H1 (cell line): ENCODE results near the gene PDE8B. TPM values are rescaled to one million over a fixed set of nuclear protein-coding genes. Genes with fewer than 3 reads are reported as not detected.

Experiments used
- CTCF ChIA-PET: fragments of 300-600 bp; sonication (Branson Sonifier 250); formaldehyde crosslinking; loops from one replicate; lab custom pipeline; 2021; ENCODE audit not compliant: partially characterized antibody; lab: Charles Lee
- POLR2A ChIA-PET: fragments of 300-600 bp; sonication (Branson Sonifier 250); formaldehyde crosslinking; loops from one replicate; lab custom pipeline; 2021; ENCODE audit warnings: inconsistent platforms; ENCODE audit not compliant: partially characterized antibody; lab: Charles Lee
- DNase-seq, 2 experiments: peaks; one replicate each; pipeline versions ENCODE4 v3.0.0 to v3.0.0-alpha.2; 2010 to 2022; ENCODE audit warnings: low spot score in 2 of 2, low read depth in 1 of 2, mixed read lengths in 1 of 2
- FAIRE-seq: peaks from 2 replicates; lab custom pipeline; 2011; peaks lifted over from hg19 to GRCh38; lab: Jason Lieb, UNC
- H2AFZ ChIP-seq: 2 replicates; pipeline ENCODE4 v1.8.1; 2012; ENCODE audit warnings: low read length, inconsistent platforms
- H2AK5ac ChIP-seq: 2 replicates; pipeline ENCODE4 v1.6.1; 2013; ENCODE audit warnings: low read depth, low read length
- H2BK120ac ChIP-seq: replicated peaks from 2 replicates; pipeline ENCODE3; 2013; ENCODE audit warnings: low read depth, low read length, inconsistent platforms
- H2BK12ac ChIP-seq: 2 replicates; pipeline ENCODE4 v1.6.1; 2013; ENCODE audit warnings: low read depth, low read length
- H2BK15ac ChIP-seq: 2 replicates; pipeline ENCODE4 v1.6.1; 2013; ENCODE audit warnings: low read length
- H2BK20ac ChIP-seq: 2 replicates; pipeline ENCODE4 v1.6.1; 2013; ENCODE audit warnings: low read length
- H2BK5ac ChIP-seq: 2 replicates; pipeline ENCODE4 v1.6.1; 2013; ENCODE audit warnings: low read depth, low read length
- H3K14ac ChIP-seq: 2 replicates; pipeline ENCODE4 v1.6.1; 2013; ENCODE audit warnings: inconsistent platforms; ENCODE audit not compliant: insufficient read length
- H3K18ac ChIP-seq: 2 replicates; pipeline ENCODE4 v1.6.1; 2013; ENCODE audit warnings: low read length; ENCODE audit errors: extremely low read depth
- H3K23ac ChIP-seq: 2 replicates; pipeline ENCODE4 v1.6.1; 2013; ENCODE audit warnings: inconsistent platforms; ENCODE audit not compliant: insufficient read length
- H3K23me2 ChIP-seq: 2 replicates; pipeline ENCODE4 v1.6.1; 2013; ENCODE audit warnings: low read depth, low read length
- H3K27ac ChIP-seq: 2 replicates; pipeline ENCODE4 v1.6.1; 2011; ENCODE audit warnings: low read depth, low read length, inconsistent platforms
- H3K27me3 ChIP-seq, 4 experiments: replicated peaks in 1 of 4; 1 replicate in 1 of 4; 2 replicates in 3 of 4; pipeline versions ENCODE4 v1.6.1 to v1.8.1; 2011 to 2013; ENCODE audit warnings: low read length in 3 of 4, mild to moderate bottlenecking in 3 of 4, inconsistent platforms in 2 of 4, mixed read lengths in 2 of 4, moderate library complexity in 1 of 4; ENCODE audit not compliant: control insufficient read depth in 3 of 4, insufficient read depth in 3 of 4; ENCODE audit errors: extremely low read depth in 1 of 4
- H3K36me3 ChIP-seq, 4 experiments: 2 replicates each; pipeline versions ENCODE4 v1.6.1 to v1.8.1; 2011 to 2013; ENCODE audit warnings: mild to moderate bottlenecking in 4 of 4, low read length in 3 of 4, moderate library complexity in 2 of 4, control low read depth in 1 of 4, inconsistent platforms in 1 of 4; ENCODE audit not compliant: insufficient read depth in 4 of 4, control insufficient read depth in 2 of 4
- H3K4ac ChIP-seq: replicated peaks from 2 replicates; pipeline ENCODE3; 2013; ENCODE audit warnings: low read length, low read depth, mixed read lengths, inconsistent platforms; ENCODE audit not compliant: insufficient read length
- H3K4me1 ChIP-seq, 4 experiments: replicated peaks in 1 of 4; 1 replicate in 1 of 4; 2 replicates in 3 of 4; pipeline versions ENCODE4 v1.6.1 to v1.8.1; 2011 to 2013; ENCODE audit warnings: low read length in 3 of 4, inconsistent platforms in 2 of 4, mixed read lengths in 1 of 4; ENCODE audit not compliant: insufficient read depth in 4 of 4, control insufficient read depth in 3 of 4
- H3K4me2 ChIP-seq, 2 experiments: 2 replicates each; pipeline versions ENCODE4 v1.6.1 to v1.8.1; 2011 to 2013; ENCODE audit warnings: low read depth in 2 of 2, low read length in 2 of 2, control low read depth in 1 of 2, inconsistent platforms in 1 of 2, mild to moderate bottlenecking in 1 of 2; ENCODE audit not compliant: insufficient read depth in 1 of 2
- H3K4me3 ChIP-seq, 4 experiments: fragments of 200-600, 300-600 bp in 1 of 4; sonication (generic), shearing (Covaris generic), sonication (Bioruptor Twin) in 1 of 4; 2 replicates each; pipeline versions ENCODE4 v1.5.1 to v1.8.1; 2011 to 2016; ENCODE audit warnings: low read length in 4 of 4, low read depth in 3 of 4, control low read depth in 2 of 4, inconsistent platforms in 2 of 4, mild to moderate bottlenecking in 2 of 4, mixed read lengths in 1 of 4, moderate library complexity in 1 of 4; ENCODE audit not compliant: insufficient read depth in 2 of 4; ENCODE audit errors: extremely low read depth in 1 of 4
- H3K56ac ChIP-seq: replicated peaks from 2 replicates; pipeline ENCODE3; 2013; ENCODE audit warnings: low read depth, mild to moderate bottlenecking, mixed read lengths, low read length, inconsistent platforms; ENCODE audit not compliant: insufficient read length
- H3K79me1 ChIP-seq: 2 replicates; pipeline ENCODE4 v1.6.1; 2013; ENCODE audit warnings: low read depth, low read length, control low read depth
- H3K79me2 ChIP-seq, 2 experiments: 2 replicates each; pipeline versions ENCODE4 v1.6.1 to v1.8.1; 2012 to 2013; ENCODE audit warnings: low read length in 2 of 2, mild to moderate bottlenecking in 2 of 2, inconsistent platforms in 1 of 2; ENCODE audit not compliant: insufficient read depth in 2 of 2, control insufficient read depth in 1 of 2
- H3K9ac ChIP-seq, 4 experiments: replicated peaks in 1 of 4; 1 replicate in 1 of 4; 2 replicates in 3 of 4; pipeline versions ENCODE4 v1.6.1 to v1.8.1; 2011 to 2013; ENCODE audit warnings: low read depth in 3 of 4, low read length in 3 of 4, control low read depth in 2 of 4, mild to moderate bottlenecking in 2 of 4, moderate library complexity in 2 of 4, inconsistent platforms in 1 of 4; ENCODE audit errors: extremely low read depth in 1 of 4
- H3K9me3 ChIP-seq, 2 experiments: 2 replicates each; pipeline versions ENCODE4 v1.6.1 to v1.8.1; 2012 to 2013; ENCODE audit warnings: mild to moderate bottlenecking in 2 of 2, moderate library complexity in 2 of 2, control low read depth in 1 of 2, inconsistent platforms in 1 of 2, low read depth in 1 of 2, low read length in 1 of 2, mixed read lengths in 1 of 2; ENCODE audit not compliant: insufficient read depth in 2 of 2
- H4K20me1 ChIP-seq, 2 experiments: replicated peaks in 1 of 2; 2 replicates each; pipeline versions ENCODE3 to v1.8.1; 2011 to 2013; ENCODE audit warnings: inconsistent platforms in 2 of 2, low read length in 2 of 2, mild to moderate bottlenecking in 1 of 2; ENCODE audit not compliant: insufficient read depth in 2 of 2, control insufficient read depth in 1 of 2
- H4K5ac ChIP-seq: 2 replicates; pipeline ENCODE4 v1.6.1; 2013; ENCODE audit warnings: low read length, low read depth, mixed read lengths, inconsistent platforms; ENCODE audit not compliant: insufficient read length
- H4K8ac ChIP-seq: 2 replicates; pipeline ENCODE4 v1.8.0; 2013; ENCODE audit warnings: mild to moderate bottlenecking, moderate library complexity, low read length, inconsistent platforms; ENCODE audit not compliant: insufficient read depth; ENCODE audit errors: extremely low read depth
- H4K91ac ChIP-seq: replicated peaks from 2 replicates; pipeline ENCODE3; 2013; ENCODE audit warnings: low read length, mixed read lengths, inconsistent platforms; ENCODE audit not compliant: insufficient read length
- BCL11A ChIP-seq, 2 experiments: IDR thresholded peaks; one replicate each; pipeline ENCODE4 v1.6.1; 2011; ENCODE audit warnings: low read depth in 2 of 2, low read length in 2 of 2, mild to moderate bottlenecking in 2 of 2
- CBX8 ChIP-seq: fragments of 300-800, 300-1000 bp; sonication (generic); IDR thresholded peaks from 2 replicates; pipeline ENCODE4 v1.7.1; 2016; ENCODE audit warnings: low read depth, low read length, borderline replicate concordance
- EP300 ChIP-seq, 2 experiments: IDR thresholded peaks; 1 replicate in 1 of 2; 2 replicates in 1 of 2; pipeline ENCODE4 v1.6.1; 2011 to 2012; ENCODE audit warnings: low read depth in 2 of 2, low read length in 2 of 2, mild to moderate bottlenecking in 2 of 2, borderline replicate concordance in 1 of 2, inconsistent platforms in 1 of 2, moderate library complexity in 1 of 2
- GABPA ChIP-seq: IDR thresholded peaks from 2 replicates; pipeline ENCODE4 v1.6.1; 2011; ENCODE audit warnings: mild to moderate bottlenecking, low read length, moderate library complexity, borderline replicate concordance; ENCODE audit not compliant: insufficient read depth
- HDAC6 ChIP-seq: IDR thresholded peaks from one replicate; pipeline ENCODE4 v1.7.1; 2012; ENCODE audit warnings: low read depth, mild to moderate bottlenecking, inconsistent platforms, low read length, moderate library complexity
- KDM1A ChIP-seq: fragments of 200-600, 300-600 bp; sonication (generic); IDR thresholded peaks from 2 replicates; pipeline ENCODE4 v1.7.1; 2016; ENCODE audit warnings: mild to moderate bottlenecking, low read length, borderline replicate concordance
- KDM4A ChIP-seq: IDR thresholded peaks from one replicate; pipeline ENCODE4 v1.7.1; 2012; ENCODE audit warnings: low read depth, mild to moderate bottlenecking, moderate library complexity, low read length, inconsistent platforms; ENCODE audit not compliant: severe bottlenecking
- RAD21 ChIP-seq, 2 experiments: IDR thresholded peaks in 1 of 2; conservative IDR thresholded peaks in 1 of 2; 2 replicates each; pipeline ENCODE4 v1.6.1; 2011; ENCODE audit warnings: low read depth in 2 of 2, low read length in 2 of 2, improper control_type of control experiment in 1 of 2, inconsistent platforms in 1 of 2, mild to moderate bottlenecking in 1 of 2, moderate library complexity in 1 of 2
- RXRA ChIP-seq: IDR thresholded peaks from 2 replicates; pipeline ENCODE4 v1.6.1; 2011; ENCODE audit warnings: low read depth, mild to moderate bottlenecking, low read length, moderate library complexity; ENCODE audit not compliant: insufficient read depth
- TAF7 ChIP-seq: optimal IDR thresholded peaks from 2 replicates; pipeline ENCODE3; 2011; ENCODE audit warnings: low read depth, mild to moderate bottlenecking, inconsistent platforms, low read length, moderate library complexity, borderline replicate concordance
- WGBS, 2 experiments: shearing (Covaris generic) in 1 of 2; methylation state at CpG; one replicate each; pipeline versions ENCODE4 v1.1.6 to v1.1.7; 2013 to 2015; ENCODE audit warnings: low lambda C conversion rate in 2 of 2, mixed read lengths in 2 of 2, inconsistent platforms in 1 of 2, low coverage in 1 of 2, missing lambda C conversion rate in 1 of 2; ENCODE audit not compliant: insufficient replicate concordance in 2 of 2, insufficient coverage in 1 of 2, insufficient read length in 1 of 2; ENCODE audit errors: extremely low coverage in 1 of 2, missing lambda C conversion rate in 1 of 2; 5-methylcytosine and 5-hydroxymethylcytosine counted together
- polyA plus RNA-seq, 7 experiments: library from polyadenylated mRNA; depleted of rRNA in 3 of 7; stranded (reverse) in 5 of 7; unstranded in 2 of 7; fragments of >200 nt in 5 of 7; fragments of 200-250 nt in 2 of 7; gene quantifications; 1 replicate in 5 of 7; 2 replicates in 1 of 7; 4 replicates in 1 of 7; pipeline versions ENCODE4 v1.2.1 to v1.2.3, GENCODE V29; 2011 to 2013; ENCODE audit warnings: missing spikeins in 2 of 7, mixed read lengths in 2 of 7
- total RNA-seq: library from RNA; stranded (reverse); fragmentation: NEBNext Ultra II Directional; extraction: Animal tissue kit (Norgen Biotek cat#: 25700); gene quantifications from 2 replicates; pipeline ENCODE4 v1.2.1, GENCODE V29; 2021

Gene PDE8B
- total and polyA plus RNA-seq, 2 of the 8 experiments (the other 6 are each of a cell fraction or from before 2014, with no cell fraction given) = 0.32 to 1.1 TPM

DNA sequence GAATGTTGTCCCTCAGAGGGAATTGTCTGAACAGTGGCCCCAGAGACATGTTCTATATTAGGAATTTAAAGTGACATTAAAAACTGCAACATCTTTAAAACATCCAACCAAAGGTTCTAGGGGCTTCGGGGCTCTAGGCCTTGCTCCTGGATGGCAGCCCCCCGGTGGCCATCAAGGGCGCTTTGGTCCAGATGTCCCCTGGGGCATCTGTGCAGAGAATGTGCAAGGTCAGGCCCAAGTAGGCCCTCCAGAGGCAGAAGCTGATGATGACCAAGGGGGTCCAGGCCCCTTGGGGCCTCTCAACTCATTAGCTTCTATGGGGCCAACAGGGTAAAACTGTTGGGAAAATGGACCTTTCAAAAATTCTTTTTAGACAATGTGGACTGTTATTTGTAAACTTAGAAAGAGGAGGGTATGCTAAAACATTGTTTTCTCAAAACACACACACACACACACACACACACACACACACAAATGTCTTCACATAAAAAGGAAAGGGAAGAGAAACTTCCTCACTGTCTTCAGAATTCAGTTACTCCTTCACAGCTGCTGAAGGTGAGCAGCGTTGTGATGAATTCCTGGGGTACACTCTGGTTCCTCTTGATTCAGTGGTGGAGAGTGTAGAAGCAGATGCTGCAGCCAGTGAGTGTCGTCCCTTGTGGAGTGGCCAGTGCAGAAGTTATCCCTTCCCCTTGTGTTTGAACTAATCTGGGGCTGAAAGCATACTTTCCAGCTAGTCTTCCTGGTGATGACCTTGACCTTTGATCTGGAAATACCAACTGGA is 156.4 kb downstream of the PDE8B start:
- Histone ChIP-seq H2BK12ac (no peak overlapping the region), H2BK120ac (no peak overlapping the region), H3K4me1 (no peaks in the 10 kb centered on the region; a peak in 2 of 7 replicates), H3K79me2 (no peaks in the 10 kb centered on the region), H4K5ac (no peak overlapping the region), H3K56ac (no peak overlapping the region), H3K4me2 (no peak overlapping the region), H2BK20ac (no peak overlapping the region), H3K23me2 (no peaks in the 10 kb centered on the region; the same call in 1 of the 2 replicates), H3K14ac (no peak overlapping the region), H3K27me3 (no peaks in the 10 kb centered on the region), H3K4me3 (no peak overlapping the region), H2AK5ac (no peak overlapping the region), H3K9me3 (no peaks in the 10 kb centered on the region), H4K8ac (no peak overlapping the region), H2BK5ac (no peak overlapping the region), H3K9ac (no peak overlapping the region), H3K79me1 (no peaks in the 10 kb centered on the region), H3K23ac (no peak overlapping the region), H4K20me1 (peaks cover 0 to 3% of the 10 kb centered on the region in 2 experiments), H2BK15ac (no peak overlapping the region), H4K91ac (no peak overlapping the region), H3K36me3 (no peaks in the 10 kb centered on the region), H2AFZ (no peak overlapping the region), H3K27ac (no peak overlapping the region), H3K4ac (no peak overlapping the region), H3K18ac (no peak overlapping the region)
- ChIA-PET POLR2A (no interaction called here), CTCF (interaction anchor here (0.6 to 2.4 kb wide), 10 partner anchors 10 to 1246 kb away, joined by 3 to 19 read pairs (median 3); no protein-coding TSS in a partner anchor)
- 94% methylated on average over 5 of the region's 5 CpGs; no CpG with 5 or more reads in 1 of the 2 experiments for WGBS, 2 experiments
- DNase-seq (no peak), FAIRE-seq (no peak)
- TF ChIP-seq RAD21 (IDR thresholded peaks at IDR 0.05 in 1 of 2, conservative IDR thresholded peaks at IDR 0.05 in 1 of 2; ENCODE audit: low read depth in 2 of 2, low read length in 2 of 2) = peak; percentile 53 to 66
- no peak for TF ChIP-seq CBX8
- no peak for TF ChIP-seq EP300 (IDR thresholded peaks at IDR 0.05; ENCODE audit: borderline replicate concordance in 1 of 2, low read depth in 2 of 2, low read length in 2 of 2)
- no peak for TF ChIP-seq KDM1A
- TF ChIP-seq RXRA = no peak
- no peak for TF ChIP-seq TAF7
- no peak for TF ChIP-seq KDM4A
- no peak for TF ChIP-seq BCL11A (IDR thresholded peaks at IDR 0.05; ENCODE audit: low read depth in 2 of 2, low read length in 2 of 2)
- no peak for TF ChIP-seq GABPA
- no peak for TF ChIP-seq HDAC6
